GM13976 (cell line): ENCODE measurements around the gene DNAJC16.
"Not testable (repeated sequence)": the region's sequence is repeated elsewhere in the genome, so short reads cannot be mapped to it uniquely, and the experiment has no call there.

Source experiments
- DNase-seq: peaks from one replicate; pipeline ENCODE4 v3.0.0; 2012; ENCODE audit warnings: low spot score
- CTCF ChIP-seq: IDR thresholded peaks from 2 replicates; pipeline ENCODE4 v1.5.1; 2012; ENCODE audit warnings: borderline replicate concordance, mild to moderate bottlenecking; ENCODE audit not compliant: insufficient read depth; ENCODE audit errors: extremely low read depth, missing control alignments, control extremely low read depth
- in situ Hi-C: fragments of 300-500 bp; cut with MboI; formaldehyde crosslinking; loops from one replicate; pipeline ENCODE4 v1.12.0; 2022; ENCODE audit warnings: low sequenced_read_pairs, mixed read lengths, inconsistent platforms; ENCODE audit not compliant: unreplicated experiment

The DNAJC16 gene

DNA sequence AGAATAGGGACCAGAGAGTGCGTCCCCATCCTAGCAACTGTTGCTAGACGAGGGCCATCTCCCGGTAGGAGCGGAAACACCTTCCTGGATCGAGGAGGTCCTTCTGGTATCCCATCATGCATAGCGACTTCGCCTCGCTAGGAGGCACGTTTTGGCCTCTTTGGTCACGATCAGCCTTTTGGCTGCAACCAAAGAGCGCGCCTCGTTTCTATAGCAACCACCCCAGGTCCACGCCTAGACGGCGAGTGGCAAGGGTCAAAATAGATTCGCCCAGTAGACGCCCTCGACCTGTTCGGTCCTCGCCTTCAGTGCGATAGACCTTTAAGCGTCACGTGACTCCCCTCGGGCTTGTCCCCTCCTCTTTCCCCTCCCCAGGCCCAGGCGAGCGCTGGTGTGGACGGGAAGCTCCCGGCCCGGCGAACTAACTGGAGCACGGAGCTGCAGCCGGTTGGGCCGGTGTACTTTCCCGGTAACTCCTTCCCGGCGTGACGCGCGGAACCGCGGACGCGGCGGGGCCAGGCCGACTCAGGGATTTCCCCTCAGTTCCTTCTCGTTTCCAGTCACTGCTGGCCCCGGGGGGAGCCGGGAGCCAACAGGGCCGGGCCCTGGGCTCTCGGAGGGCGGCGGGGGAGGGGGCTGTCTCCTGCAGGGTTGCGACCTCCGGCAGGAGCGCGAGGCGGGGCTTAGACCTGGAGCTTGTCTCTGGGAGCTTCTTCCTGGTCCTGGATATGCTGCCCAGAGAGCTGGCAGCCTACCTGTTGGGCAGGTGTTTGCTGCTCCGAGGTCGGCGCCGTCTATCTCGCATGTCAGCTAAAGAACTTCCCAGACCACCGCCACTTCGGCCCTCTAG lies at the start of gene DNAJC16:
DNAJC16 (plus strand) TSS at position 359 of the 850 bp plus-strand sequence. CDS start 2,258 bp downstream, outside the sequence.
- in situ Hi-C loops = no loop called here
- TF ChIP-seq CTCF = no peak
- peak; percentile 91 for DNase-seq

DNA sequence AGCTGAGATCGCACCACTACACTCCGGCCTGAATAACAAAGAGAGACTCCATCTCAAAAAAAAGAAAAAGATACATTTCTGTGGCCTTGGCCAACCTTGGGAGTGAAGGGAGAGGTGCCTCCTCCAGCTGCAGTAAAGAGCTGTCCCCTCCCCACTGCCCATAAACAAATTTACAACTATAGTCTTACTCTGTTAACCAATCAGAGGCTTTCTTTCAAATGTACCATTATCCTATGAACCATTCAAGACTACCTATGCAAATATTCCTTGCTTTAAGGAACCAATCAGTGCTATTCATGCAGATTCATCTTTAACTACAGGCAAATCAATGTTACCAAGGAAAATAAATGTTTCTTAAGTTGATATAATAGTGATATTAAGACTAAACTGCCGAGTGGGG lies 49.7 kb upstream of the DNAJC16 start:
- in situ Hi-C loops = no loop called here
- DNase-seq = no peak
- no peak for TF ChIP-seq CTCF

GRCh38 chr1:15477646-15478212 lies 48.9 kb upstream of the DNAJC16 start:
- no peak for TF ChIP-seq CTCF
- in situ Hi-C loops = no loop called here
- no peak for DNase-seq

- in situ Hi-C loops = no loop called here
- no peak for TF ChIP-seq CTCF
Measured at GRCh38 chr1:15479654-15480347, 46.8 kb upstream of the DNAJC16 start.

GRCh38 chr1:15482455-15482854 lies 44.2 kb upstream of the DNAJC16 start:
- in situ Hi-C loops, DNase-seq: not testable (repeated sequence)

More at GRCh38 chr1:15479654-15480347, 46.8 kb upstream of the DNAJC16 start:
- no peak for DNase-seq

GRCh38 chr1:15482983-15483543 lies 43.6 kb upstream of the DNAJC16 start:
- in situ Hi-C loops, DNase-seq: not testable (repeated sequence)

DNA sequence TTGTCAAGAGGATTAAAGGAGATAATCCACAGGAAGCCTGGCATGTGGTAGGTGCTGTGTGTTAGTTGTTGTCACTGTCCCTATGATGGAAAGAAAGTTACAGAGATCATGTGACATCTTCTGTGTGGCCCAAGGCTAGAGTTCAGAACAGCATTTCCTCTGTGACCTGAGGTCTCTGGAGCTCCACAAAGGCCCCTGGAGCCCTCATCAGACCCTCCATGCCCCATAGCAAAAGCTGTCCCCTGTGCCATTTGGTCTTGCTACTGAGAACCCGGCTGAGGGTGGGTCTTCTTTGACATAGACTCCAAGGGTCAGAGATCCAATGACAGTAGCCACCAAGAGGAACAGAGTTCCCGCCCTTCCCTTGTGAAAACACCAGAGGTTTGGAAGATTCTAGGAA lies 42.7 kb upstream of the DNAJC16 start:
- in situ Hi-C loops = no loop called here
- no peak for TF ChIP-seq CTCF
- DNase-seq = no peak

- in situ Hi-C loops, DNase-seq: not testable (repeated sequence)
Measured at GRCh38 chr1:15484443-15484842, 42.2 kb upstream of the DNAJC16 start.
